ENCODE measurements around the gene KANTR.

The KANTR gene

DNA sequence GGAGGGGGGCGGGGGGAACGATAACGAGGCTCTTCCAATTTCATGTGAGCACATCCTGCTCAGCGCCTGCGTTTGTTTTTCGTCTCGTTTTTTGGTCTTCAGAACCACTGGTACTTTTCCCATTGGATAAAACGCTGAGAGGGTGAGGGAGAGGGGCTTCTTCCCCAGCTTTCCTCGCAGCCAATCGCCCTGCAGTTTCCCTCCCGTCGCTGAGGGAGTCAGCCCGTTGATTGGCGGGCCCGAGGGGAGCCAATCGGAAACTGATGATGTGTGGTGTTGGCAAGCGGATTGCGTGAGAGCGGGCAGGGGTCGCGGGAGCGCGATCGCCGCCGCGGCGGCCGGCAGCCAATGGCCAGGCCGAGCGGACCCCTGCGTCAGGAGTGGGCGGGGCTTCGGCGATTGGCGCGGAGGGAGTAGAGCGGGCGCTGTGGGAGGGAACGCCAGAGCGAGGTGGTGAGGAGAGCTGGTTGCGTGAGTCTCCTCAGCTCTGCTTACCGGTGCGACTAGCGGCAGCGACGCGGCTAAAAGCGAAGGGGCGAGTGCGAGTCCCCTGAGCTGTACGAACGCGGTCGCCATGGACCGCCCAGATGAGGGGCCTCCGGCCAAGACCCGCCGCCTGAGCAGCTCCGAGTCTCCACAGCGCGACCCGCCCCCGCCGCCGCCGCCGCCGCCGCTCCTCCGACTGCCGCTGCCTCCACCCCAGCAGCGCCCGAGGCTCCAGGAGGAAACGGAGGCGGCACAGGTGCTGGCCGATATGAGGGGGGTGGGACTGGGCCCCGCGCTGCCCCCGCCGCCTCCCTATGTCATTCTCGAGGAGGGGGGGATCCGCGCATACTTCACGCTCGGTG, 11.8 kb upstream of the KANTR start, which contains the start of gene TSPYL2:
Gene TSPYL2, plus strand, starts transcription at position 443 of the 848 bp plus-strand sequence. Its CDS starts 132 bp downstream, at position 575.
- no peaks in the 10 kb centered on the region for H3K36me3 ChIP-seq (ENCODE audit: low read length)
- no peak for TF ChIP-seq EZH2phosphoT487 (conservative IDR thresholded peaks at IDR 0.05; ENCODE audit: low read length)
- TF ChIP-seq, protein P1, sequence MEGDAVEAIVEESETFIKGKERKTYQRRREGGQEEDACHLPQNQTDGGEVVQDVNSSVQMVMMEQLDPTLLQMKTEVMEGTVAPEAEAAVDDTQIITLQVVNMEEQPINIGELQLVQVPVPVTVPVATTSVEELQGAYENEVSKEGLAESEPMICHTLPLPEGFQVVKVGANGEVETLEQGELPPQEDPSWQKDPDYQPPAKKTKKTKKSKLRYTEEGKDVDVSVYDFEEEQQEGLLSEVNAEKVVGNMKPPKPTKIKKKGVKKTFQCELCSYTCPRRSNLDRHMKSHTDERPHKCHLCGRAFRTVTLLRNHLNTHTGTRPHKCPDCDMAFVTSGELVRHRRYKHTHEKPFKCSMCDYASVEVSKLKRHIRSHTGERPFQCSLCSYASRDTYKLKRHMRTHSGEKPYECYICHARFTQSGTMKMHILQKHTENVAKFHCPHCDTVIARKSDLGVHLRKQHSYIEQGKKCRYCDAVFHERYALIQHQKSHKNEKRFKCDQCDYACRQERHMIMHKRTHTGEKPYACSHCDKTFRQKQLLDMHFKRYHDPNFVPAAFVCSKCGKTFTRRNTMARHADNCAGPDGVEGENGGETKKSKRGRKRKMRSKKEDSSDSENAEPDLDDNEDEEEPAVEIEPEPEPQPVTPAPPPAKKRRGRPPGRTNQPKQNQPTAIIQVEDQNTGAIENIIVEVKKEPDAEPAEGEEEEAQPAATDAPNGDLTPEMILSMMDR (IDR thresholded peaks at IDR 0.05; ENCODE audit: insufficient read depth, low read length, poor library complexity, severe bottlenecking): no peak
- H3K9ac ChIP-seq (ENCODE audit: low read length): peak within 1 kb of the TSS; percentile 81
- H3K9me2 ChIP-seq (replicated peaks; ENCODE audit: insufficient read depth, low read length): no peaks in the 10 kb centered on the region
- H3K27me3 ChIP-seq (ENCODE audit: low read length): no peaks in the 10 kb centered on the region
- H4K20me1 ChIP-seq (ENCODE audit: low read depth, low read length): no peaks in the 10 kb centered on the region
- H3K4me2 ChIP-seq (ENCODE audit: low read depth, low read length, poor library complexity, severe bottlenecking): peak within 1 kb of the TSS; percentile 48
- H3K79me2 ChIP-seq (ENCODE audit: insufficient read depth, low read length): peaks cover 14% of the 10 kb centered on the region; the same call in 1 of the 2 replicates
- H3F3A ChIP-seq (ENCODE audit: insufficient read depth): peaks cover 9% of the 10 kb centered on the region; the same call in 1 of the 2 replicates
- H3K4me3 ChIP-seq (ENCODE audit: insufficient read depth, low read length, poor library complexity, severe bottlenecking): peak within 1 kb of the TSS; percentile 59
- H3K27ac ChIP-seq (ENCODE audit: low read depth, low read length): no peak within 1 kb of the TSS
- H2AFZ ChIP-seq (ENCODE audit: low read depth, low read length, severe bottlenecking): no peak within 1 kb of the TSS
- H3K9me3 ChIP-seq (ENCODE audit: insufficient read depth, low read length): no peaks in the 10 kb centered on the region

DNA sequence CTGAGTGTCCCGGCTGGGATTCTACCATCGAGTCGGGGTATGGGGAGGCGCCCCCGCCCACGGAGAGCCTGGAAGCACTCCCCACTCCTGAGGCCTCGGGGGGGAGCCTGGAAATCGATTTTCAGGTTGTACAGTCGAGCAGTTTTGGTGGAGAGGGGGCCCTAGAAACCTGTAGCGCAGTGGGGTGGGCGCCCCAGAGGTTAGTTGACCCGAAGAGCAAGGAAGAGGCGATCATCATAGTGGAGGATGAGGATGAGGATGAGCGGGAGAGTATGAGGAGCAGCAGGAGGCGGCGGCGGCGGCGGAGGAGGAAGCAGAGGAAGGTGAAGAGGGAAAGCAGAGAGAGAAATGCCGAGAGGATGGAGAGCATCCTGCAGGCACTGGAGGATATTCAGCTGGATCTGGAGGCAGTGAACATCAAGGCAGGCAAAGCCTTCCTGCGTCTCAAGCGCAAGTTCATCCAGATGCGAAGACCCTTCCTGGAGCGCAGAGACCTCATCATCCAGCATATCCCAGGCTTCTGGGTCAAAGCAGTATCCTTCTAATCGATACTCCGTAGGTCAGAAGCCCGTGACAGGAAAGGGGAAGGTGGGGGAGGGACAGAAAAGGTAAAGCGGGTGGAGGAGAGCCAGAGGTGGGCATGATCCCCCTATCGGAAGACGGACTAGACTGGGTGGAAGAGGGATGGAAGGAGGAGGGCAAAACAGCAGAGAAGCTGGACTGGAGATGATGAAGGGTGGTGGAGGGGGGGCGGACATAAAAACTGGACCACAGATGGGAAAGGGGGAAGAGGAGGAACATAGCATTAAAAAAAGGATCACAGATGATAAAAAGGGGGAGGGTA, 10.9 kb upstream of the KANTR start:
- peak overlapping the region; percentile 48 for H3K4me2 ChIP-seq (ENCODE audit: low read depth, low read length, poor library complexity, severe bottlenecking)
- H3F3A ChIP-seq (ENCODE audit: insufficient read depth): peaks cover 9% of the 10 kb centered on the region; the same call in 1 of the 2 replicates
- H3K4me3 ChIP-seq (ENCODE audit: insufficient read depth, low read length, poor library complexity, severe bottlenecking): peak overlapping the region; percentile 59
- H3K9me3 ChIP-seq (ENCODE audit: insufficient read depth, low read length): no peaks in the 10 kb centered on the region
- H3K27ac ChIP-seq (ENCODE audit: low read depth, low read length): no peak overlapping the region
- TF ChIP-seq, protein P1 (IDR thresholded peaks at IDR 0.05; ENCODE audit: insufficient read depth, low read length, poor library complexity, severe bottlenecking): no peak
- no peak for TF ChIP-seq EZH2phosphoT487 (conservative IDR thresholded peaks at IDR 0.05; ENCODE audit: low read length)
- no peaks in the 10 kb centered on the region for H3K9me2 ChIP-seq (replicated peaks; ENCODE audit: insufficient read depth, low read length)
- no peaks in the 10 kb centered on the region for H3K27me3 ChIP-seq (ENCODE audit: low read length)
- H3K79me2 ChIP-seq (ENCODE audit: insufficient read depth, low read length): peaks cover 14% of the 10 kb centered on the region; the same call in 1 of the 2 replicates
- no peak overlapping the region for H2AFZ ChIP-seq (ENCODE audit: low read depth, low read length, severe bottlenecking)
- no peaks in the 10 kb centered on the region for H4K20me1 ChIP-seq (ENCODE audit: low read depth, low read length)
- H3K9ac ChIP-seq (ENCODE audit: low read length): peak overlapping the region; percentile 81
- H3K36me3 ChIP-seq (ENCODE audit: low read length): no peaks in the 10 kb centered on the region

DNA sequence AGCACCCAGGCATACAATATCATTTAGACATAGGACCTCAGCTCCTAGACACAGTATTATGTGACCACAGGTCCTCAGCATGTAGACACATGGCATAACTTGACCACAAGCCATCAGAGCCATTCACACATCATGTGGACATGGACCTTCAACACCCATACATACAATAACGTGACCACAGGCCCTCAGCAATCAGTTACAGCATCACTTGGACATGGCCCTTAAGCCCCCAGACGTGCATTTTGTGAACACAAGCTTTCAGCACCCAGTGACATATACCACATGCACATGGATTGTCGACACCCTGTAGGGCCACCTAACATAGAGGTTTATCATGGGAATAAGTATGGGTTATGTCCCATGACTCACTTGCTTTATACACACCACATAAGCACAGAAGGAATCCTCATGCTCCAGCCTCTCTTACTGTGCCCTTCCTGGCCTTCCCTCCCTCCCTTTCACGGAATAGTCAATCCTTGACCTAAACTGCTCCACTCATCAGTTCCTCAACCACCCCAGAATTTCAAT, 9.8 kb upstream of the KANTR start:
- H3K9me2 ChIP-seq (replicated peaks; ENCODE audit: insufficient read depth, low read length): no peaks in the 10 kb centered on the region
- no peak overlapping the region for H2AFZ ChIP-seq (ENCODE audit: low read depth, low read length, severe bottlenecking)
- no peaks in the 10 kb centered on the region for H3K36me3 ChIP-seq (ENCODE audit: low read length)
- no peak overlapping the region for H3K27ac ChIP-seq (ENCODE audit: low read depth, low read length)
- no peak overlapping the region for H3K9ac ChIP-seq (ENCODE audit: low read length)
- no peaks in the 10 kb centered on the region for H4K20me1 ChIP-seq (ENCODE audit: low read depth, low read length)
- H3K4me3 ChIP-seq (ENCODE audit: insufficient read depth, low read length, poor library complexity, severe bottlenecking): no peak overlapping the region
- H3F3A ChIP-seq (ENCODE audit: insufficient read depth): peaks cover 9% of the 10 kb centered on the region; the same call in 1 of the 2 replicates
- TF ChIP-seq EZH2phosphoT487 (conservative IDR thresholded peaks at IDR 0.05; ENCODE audit: low read length): no peak
- TF ChIP-seq, protein P1 (IDR thresholded peaks at IDR 0.05; ENCODE audit: insufficient read depth, low read length, poor library complexity, severe bottlenecking): no peak
- H3K9me3 ChIP-seq (ENCODE audit: insufficient read depth, low read length): no peaks in the 10 kb centered on the region
- no peaks in the 10 kb centered on the region for H3K27me3 ChIP-seq (ENCODE audit: low read length)
- H3K79me2 ChIP-seq (ENCODE audit: insufficient read depth, low read length): peaks cover 14% of the 10 kb centered on the region; the same call in 1 of the 2 replicates
- H3K4me2 ChIP-seq (ENCODE audit: low read depth, low read length, poor library complexity, severe bottlenecking): no peak overlapping the region
